Measurements from ENCODE around the gene DNPH1.

DNPH1 gene

GRCh38 chr6:43263314-43264178 lies 34.3 kb upstream of the DNPH1 start:
- peak; percentile 43 for DNase-seq (ENCODE audit: low read depth)

GRCh38 chr6:43262780-43263313 lies 33.6 kb upstream of the DNPH1 start:
- no peak for DNase-seq (ENCODE audit: low read depth)

DNA sequence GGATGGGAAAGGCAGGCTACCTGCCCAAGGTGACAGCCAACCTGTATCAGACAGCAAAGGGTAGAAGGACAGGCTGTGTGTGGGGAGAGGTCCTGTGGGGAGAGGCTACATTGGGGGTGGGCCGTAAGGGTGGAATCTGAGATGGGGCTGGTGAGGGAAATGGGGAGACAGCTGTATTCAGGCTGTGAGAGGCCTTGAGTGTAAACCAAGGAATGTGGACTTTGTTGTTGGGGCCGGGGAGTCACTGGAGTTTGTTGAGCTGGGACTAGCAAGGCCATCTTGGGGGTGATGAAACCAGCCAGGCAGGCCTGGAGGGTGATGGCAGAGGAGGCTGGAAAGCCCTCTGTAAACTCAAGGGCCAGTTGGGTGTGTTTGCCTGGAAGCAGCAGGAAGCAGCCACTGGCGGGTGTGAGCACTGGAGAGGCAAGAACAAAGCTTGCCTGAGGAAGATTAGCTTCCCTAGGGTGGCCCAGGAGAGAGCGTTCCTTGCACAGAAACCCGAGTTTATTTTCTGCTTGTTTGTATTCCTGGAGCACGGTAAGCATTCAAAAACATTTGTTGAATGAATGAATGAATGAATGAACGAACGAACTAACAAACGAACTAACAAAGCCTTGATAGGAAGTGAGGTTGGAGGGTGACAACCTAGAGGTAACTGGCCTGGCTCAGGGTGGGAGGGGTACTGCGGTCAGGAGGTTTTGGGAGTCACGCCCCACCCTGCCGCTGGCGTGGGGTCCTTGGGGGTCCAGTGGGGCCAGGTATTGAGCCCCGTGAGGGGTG lies 32.9 kb upstream of the DNPH1 start:
- no peak for DNase-seq (ENCODE audit: low read depth)

- DNase-seq (ENCODE audit: low read depth) = no peak
Observed at GRCh38 chr6:43261198-43261597, 31.9 kb upstream of the DNPH1 start.

DNA sequence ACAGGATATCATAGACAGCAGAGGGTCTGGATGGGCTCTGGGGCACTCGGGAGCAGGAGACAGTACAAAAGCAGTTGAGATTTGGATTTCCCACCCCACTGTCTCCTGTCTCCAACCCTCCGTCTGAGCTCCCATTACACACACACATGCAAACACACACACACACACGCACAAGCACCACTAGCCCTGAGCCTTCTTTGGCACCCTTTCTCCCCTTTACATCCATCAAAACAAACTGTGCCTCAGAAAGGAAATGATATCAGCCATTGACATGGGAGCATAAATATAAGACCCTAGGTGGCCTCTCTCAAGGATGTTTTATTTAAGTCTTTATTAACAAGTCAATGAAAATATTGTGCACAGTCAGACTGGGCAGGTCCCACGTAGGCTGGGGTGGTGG lies 31.5 kb upstream of the DNPH1 start:
- no peak for DNase-seq (ENCODE audit: low read depth)

DNA sequence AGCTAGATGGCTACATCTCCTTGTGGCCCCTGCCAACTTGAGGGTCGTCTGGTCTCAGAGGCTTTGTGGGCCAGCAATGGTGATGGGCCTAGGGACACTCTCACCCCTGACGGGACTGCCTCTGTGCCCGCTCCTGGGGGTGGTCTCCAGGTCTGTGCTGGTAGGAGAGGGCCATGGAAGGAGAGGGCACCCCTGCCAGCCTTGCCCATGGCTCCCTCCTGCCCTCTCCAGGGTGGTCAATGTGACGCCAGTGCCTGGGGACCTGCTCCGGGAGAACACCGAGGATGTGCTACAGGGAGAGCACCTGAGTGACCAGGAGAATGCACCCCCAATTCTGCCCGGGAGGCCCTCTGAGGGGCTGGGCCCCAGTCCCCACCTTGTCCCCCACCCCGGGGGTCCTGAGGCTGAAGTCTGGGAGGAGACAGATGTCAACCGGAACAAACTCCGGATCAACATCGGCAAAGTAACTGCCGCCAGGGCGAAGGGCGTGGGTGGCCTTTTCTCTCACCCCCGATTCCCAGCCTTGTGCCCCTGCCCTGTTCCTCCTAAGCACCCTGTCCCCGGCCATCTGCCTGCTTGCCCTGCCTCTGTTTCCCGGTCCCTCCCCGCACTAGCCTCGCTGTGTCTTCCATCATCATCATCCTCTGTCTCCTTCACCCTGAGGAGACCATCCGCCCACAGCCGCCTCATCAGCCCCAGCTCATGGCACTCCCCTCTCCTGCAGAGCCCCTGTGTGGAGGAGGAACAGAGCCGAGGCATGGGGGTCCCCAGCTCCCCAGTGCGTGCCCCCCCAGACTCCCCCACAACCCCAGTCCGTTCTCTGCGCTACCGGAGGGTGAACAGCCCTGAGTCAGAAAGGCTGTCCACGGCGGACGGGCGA lies 29.8 kb upstream of the DNPH1 start:
- no peak for DNase-seq (ENCODE audit: low read depth)

GRCh38 chr6:43258180-43258579 lies 28.9 kb upstream of the DNPH1 start:
- no peak for DNase-seq (ENCODE audit: low read depth)

GRCh38 chr6:43257367-43258145 lies 28.3 kb upstream of the DNPH1 start:
- no peak for DNase-seq (ENCODE audit: low read depth)

DNA sequence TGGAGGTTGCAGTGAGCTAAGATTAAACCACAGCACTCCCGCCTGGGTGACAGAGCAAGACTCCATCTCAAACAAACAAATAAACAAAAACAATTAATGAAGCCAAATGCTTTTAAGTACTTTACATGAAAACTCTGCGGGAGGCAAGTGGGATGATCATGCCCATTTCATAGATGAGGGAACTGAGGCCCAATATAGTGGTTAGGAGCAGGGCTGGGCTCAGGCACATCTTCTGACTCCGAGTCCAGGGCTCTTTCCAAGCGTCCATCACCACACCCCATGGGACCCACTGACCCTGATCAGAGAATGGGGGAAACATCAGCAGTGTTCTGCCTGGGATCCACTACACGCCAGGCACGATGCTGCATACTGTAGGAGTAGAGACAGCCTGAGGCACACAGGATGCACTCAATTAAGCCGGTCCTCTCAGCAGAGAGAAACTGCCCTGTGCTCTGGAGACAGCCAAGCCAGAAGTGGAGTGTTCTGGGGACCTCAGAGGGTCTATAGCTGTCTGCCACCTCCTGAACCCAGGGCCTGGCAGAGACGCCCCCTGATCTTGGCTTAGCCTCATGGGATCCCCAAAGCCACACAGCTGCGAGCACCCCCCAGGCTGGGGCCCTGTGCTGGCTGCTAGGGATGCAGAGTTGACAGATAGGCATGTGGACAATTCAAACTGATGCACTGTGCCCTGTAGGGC lies 27.5 kb upstream of the DNPH1 start:
- DNase-seq (ENCODE audit: low read depth) = no peak

DNA sequence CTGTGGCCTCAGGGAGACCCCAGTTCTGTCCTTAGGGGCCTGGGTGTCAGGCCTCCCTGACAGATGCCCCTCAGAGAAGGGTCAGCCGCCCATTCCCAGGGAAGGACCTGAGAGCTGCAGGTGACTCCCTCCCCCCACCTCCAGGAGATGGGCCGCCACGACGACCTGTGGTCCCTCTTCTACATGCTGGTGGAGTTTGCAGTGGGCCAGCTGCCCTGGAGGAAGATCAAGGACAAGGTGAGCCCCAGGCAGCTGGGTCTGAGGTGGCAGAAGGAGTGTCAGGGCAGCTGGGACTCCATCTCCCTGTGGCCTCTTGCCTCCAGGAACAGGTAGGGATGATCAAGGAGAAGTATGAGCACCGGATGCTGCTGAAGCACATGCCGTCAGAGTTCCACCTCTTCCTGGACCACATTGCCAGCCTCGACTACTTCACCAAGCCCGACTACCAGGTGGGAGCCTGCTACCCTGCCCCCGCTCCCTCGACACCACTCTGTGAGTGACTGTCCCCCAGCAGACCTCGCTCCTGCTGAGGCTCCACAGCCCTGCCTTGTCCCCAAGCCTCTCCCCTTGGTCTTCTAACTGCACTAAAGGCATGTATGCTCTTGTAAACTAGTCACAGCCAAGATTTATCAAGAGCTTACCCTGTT lies 26.2 kb upstream of the DNPH1 start:
- no peak for DNase-seq (ENCODE audit: low read depth)

GRCh38 chr6:43254846-43255245 lies 25.6 kb upstream of the DNPH1 start:
- no peak for DNase-seq (ENCODE audit: low read depth)

- DNase-seq (ENCODE audit: low read depth) = no peak
Observed at GRCh38 chr6:43254138-43254817, 25.0 kb upstream of the DNPH1 start.

GRCh38 chr6:43253401-43253800 lies 24.1 kb upstream of the DNPH1 start:
- no peak for DNase-seq (ENCODE audit: low read depth)

GRCh38 chr6:43250992-43251373 lies 21.7 kb upstream of the DNPH1 start:
- no peak for DNase-seq (ENCODE audit: low read depth)

GRCh38 chr6:43248791-43249190 lies 19.5 kb upstream of the DNPH1 start:
- DNase-seq (ENCODE audit: low read depth) = no peak

DNA sequence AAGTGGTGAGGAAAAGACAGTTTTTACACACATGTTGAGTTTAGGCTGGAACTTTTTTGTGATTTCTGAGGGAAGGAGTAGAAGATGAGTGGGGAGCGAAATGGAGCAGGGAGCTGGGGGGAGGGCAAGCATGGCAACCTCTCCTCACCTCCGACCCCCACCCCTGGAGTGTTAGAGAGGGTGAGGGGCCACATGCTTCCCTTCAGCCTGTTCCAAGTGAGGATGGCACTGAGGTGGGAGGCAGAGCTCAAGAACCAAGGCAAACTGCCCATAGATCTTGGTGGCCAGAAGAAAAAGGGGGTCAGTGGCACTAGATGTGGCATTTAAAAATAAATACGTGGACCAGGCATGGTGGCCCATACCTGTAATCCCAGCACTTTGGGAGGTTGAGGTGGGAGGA lies 18.8 kb upstream of the DNPH1 start:
- no peak for DNase-seq (ENCODE audit: low read depth)

DNA sequence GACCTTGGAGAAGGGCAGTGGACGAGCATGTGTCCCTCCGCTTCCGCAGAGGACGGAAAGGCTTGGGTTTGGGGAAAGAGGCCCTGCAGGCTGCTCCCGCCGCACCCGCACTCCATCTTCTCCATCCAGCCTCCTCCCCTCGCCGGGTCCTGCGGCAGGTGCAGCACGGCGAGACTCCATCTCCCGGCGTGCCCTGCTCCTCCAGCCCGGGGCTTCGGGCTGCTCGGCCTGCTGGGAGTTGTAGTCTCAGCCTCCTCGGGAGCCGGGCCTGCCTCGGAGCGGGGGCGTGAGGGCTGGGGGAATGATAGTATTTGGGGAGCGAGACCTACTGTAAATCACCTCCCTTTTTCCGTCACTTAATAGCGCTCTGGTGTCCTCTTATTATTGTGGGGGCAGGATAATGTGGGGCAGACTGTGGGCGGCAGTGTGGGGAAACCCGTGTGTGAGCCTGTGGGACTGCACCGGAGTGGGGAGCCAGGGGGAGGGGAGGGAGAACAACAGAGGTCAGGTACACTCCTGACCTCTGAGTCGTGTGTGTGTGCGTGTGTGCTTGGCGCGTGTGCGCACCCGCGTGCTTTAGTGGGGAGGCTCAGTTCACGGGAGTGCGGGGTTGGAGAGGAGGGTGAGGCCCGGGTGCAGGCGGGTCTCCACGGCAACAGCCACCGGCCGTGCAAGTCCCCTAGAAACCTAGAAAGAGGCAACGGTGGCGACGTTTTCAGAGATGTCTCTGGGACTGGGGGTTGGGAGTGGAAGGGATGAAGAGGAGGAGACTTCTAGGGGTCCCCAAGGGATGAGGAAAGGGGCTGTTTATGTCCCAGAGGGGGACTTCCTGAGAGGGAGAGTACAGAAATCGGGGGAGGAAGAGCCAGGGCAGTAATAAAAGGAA lies 18.1 kb upstream of the DNPH1 start:
- DNase-seq (ENCODE audit: low read depth) = no peak

GRCh38 chr6:43246301-43247113 lies 17.2 kb upstream of the DNPH1 start:
- DNase-seq (ENCODE audit: low read depth) = no peak

Measured in HS-27A (cell line).